HG02610 (cell line): ENCODE data around the gene DNAJA1.

Experiments
- ATAC-seq: cut with Tn5 transposase; IDR thresholded peaks from one replicate; pipeline ENCODE4 v1.9.1; 2021; ENCODE audit warnings: mild to moderate bottlenecking, moderate library complexity; ENCODE audit not compliant: unreplicated experiment

The DNAJA1 gene

GRCh38 chr9:33025572-33026342, 684 bp downstream of the DNAJA1 start:
- peak; percentile 55 for ATAC-seq

- no peak for ATAC-seq
Observed at GRCh38 chr9:33029231-33029786, 4.2 kb downstream of the DNAJA1 start.

GRCh38 chr9:33030285-33030684, 5.2 kb downstream of the DNAJA1 start:
- ATAC-seq, result no peak

GRCh38 chr9:33032292-33032691, 7.2 kb downstream of the DNAJA1 start:
- ATAC-seq, result no peak

GRCh38 chr9:33032865-33033264, 7.8 kb downstream of the DNAJA1 start:
- no peak for ATAC-seq

GRCh38 chr9:33040792-33041431, 15.8 kb downstream of the DNAJA1 start:
- no peak for ATAC-seq

GRCh38 chr9:33041432-33042188, 16.5 kb downstream of the DNAJA1 start:
- ATAC-seq, result no peak

GRCh38 chr9:33042473-33042872, 17.4 kb downstream of the DNAJA1 start:
- no peak for ATAC-seq

- ATAC-seq, result no peak
Observed at GRCh38 chr9:33043671-33044070, 18.6 kb downstream of the DNAJA1 start.

- peak; percentile 76 for ATAC-seq
Observed at GRCh38 chr9:33044162-33044673, 19.1 kb downstream of the DNAJA1 start.

- ATAC-seq, result no peak
Observed at GRCh38 chr9:33044677-33045282, 19.7 kb downstream of the DNAJA1 start.

- no peak for ATAC-seq
Observed at GRCh38 chr9:33046061-33046460, 21.0 kb downstream of the DNAJA1 start.

- ATAC-seq, result no peak
Observed at GRCh38 chr9:33048054-33048465, 23.0 kb downstream of the DNAJA1 start.

- ATAC-seq, result peak; percentile 86
Observed at GRCh38 chr9:33049680-33050361, 24.7 kb downstream of the DNAJA1 start.

GRCh38 chr9:33051144-33051543, 26.1 kb downstream of the DNAJA1 start:
- no peak for ATAC-seq

GRCh38 chr9:33065157-33066076, 40.3 kb downstream of the DNAJA1 start:
- ATAC-seq, result peak; percentile 76

GRCh38 chr9:33068991-33069390, 43.9 kb downstream of the DNAJA1 start:
- no peak for ATAC-seq

- ATAC-seq, result peak; percentile 98
Observed at GRCh38 chr9:33076046-33077004, 51.3 kb downstream of the DNAJA1 start, which contains the start of gene SMU1. Gene SMU1 (minus strand): TSS chr9:33076674. CDS start chr9:33076608, 66 bp downstream.
